Ishikawa (cell line): Measurements from ENCODE around the gene ADD1.

Experiments used
- CEBPB ChIP-seq: IDR thresholded peaks from 2 replicates; pipeline ENCODE4 v1.6.1; 2012
- CREB1 ChIP-seq: IDR thresholded peaks from 2 replicates; pipeline ENCODE4 v1.6.1; 2012; ENCODE audit warnings: low read depth
- EGR1 ChIP-seq: IDR thresholded peaks from 2 replicates; pipeline ENCODE4 v1.6.1; 2012
- EP300 ChIP-seq: IDR thresholded peaks from 2 replicates; pipeline ENCODE4 v1.6.1; 2012; ENCODE audit warnings: borderline replicate concordance
- FOXM1 ChIP-seq: IDR thresholded peaks from 2 replicates; pipeline ENCODE4 v1.6.1; 2012; ENCODE audit warnings: low read depth, borderline replicate concordance
- MAX ChIP-seq: IDR thresholded peaks from 2 replicates; pipeline ENCODE4 v1.6.1; 2012
- NFIC ChIP-seq: IDR thresholded peaks from 2 replicates; pipeline ENCODE4 v1.6.1; 2012
- RAD21 ChIP-seq: IDR thresholded peaks from 2 replicates; pipeline ENCODE4 v1.6.1; 2012; ENCODE audit warnings: low read depth
- REST ChIP-seq: IDR thresholded peaks from 2 replicates; pipeline ENCODE4 v1.6.1; 2012; ENCODE audit warnings: low read depth, mild to moderate bottlenecking
- TAF1 ChIP-seq: IDR thresholded peaks from 2 replicates; pipeline ENCODE4 v1.6.1; 2012; ENCODE audit warnings: low read depth, mild to moderate bottlenecking
- TCF12 ChIP-seq: IDR thresholded peaks from 2 replicates; pipeline ENCODE4 v1.6.1; 2012; ENCODE audit warnings: low read depth
- TEAD4 ChIP-seq: IDR thresholded peaks from 2 replicates; pipeline ENCODE4 v1.6.1; 2012
- USF1 ChIP-seq: IDR thresholded peaks from 2 replicates; pipeline ENCODE4 v1.6.1; 2012
- YY1 ChIP-seq: IDR thresholded peaks from 2 replicates; pipeline ENCODE4 v1.6.1; 2012; ENCODE audit warnings: low read depth
- ZBTB7A ChIP-seq: IDR thresholded peaks from 2 replicates; pipeline ENCODE4 v1.6.1; 2012; ENCODE audit warnings: low read depth

ADD1 gene

GRCh38 chr4:2931512-2932301 lies 88.1 kb downstream of the ADD1 start:
- no peak for TF ChIP-seq CREB1
- no peak for TF ChIP-seq CEBPB
- no peak for TF ChIP-seq EGR1
- TF ChIP-seq NFIC = no peak
- TF ChIP-seq FOXM1 = no peak
- no peak for TF ChIP-seq EP300
- no peak for TF ChIP-seq TAF1
- TF ChIP-seq MAX = no peak
- no peak for TF ChIP-seq USF1
- no peak for TF ChIP-seq TCF12
- TF ChIP-seq REST = no peak

GRCh38 chr4:2932321-2932950 lies 88.8 kb downstream of the ADD1 start:
- TF ChIP-seq TEAD4 = no peak
- no peak for TF ChIP-seq EP300
- no peak for TF ChIP-seq CEBPB

- TF ChIP-seq EP300 = no peak
- TF ChIP-seq RAD21 = no peak
- TF ChIP-seq EGR1 = no peak
- TF ChIP-seq TAF1 = no peak
- no peak for TF ChIP-seq MAX
- no peak for TF ChIP-seq TEAD4
- no peak for TF ChIP-seq YY1
- TF ChIP-seq ZBTB7A = no peak
- TF ChIP-seq CEBPB = no peak
- TF ChIP-seq TCF12 = no peak
- no peak for TF ChIP-seq REST
- TF ChIP-seq USF1 = no peak
- TF ChIP-seq CREB1 = no peak
- TF ChIP-seq NFIC = no peak
- no peak for TF ChIP-seq FOXM1
These were observed 89.4 kb downstream of the ADD1 start for GRCh38 chr4:2932951-2933565.

- TF ChIP-seq YY1 (no peak), ZBTB7A (peak; percentile 90; the same call in 1 of the 2 replicates)
These were observed 90.0 kb downstream of the ADD1 start for GRCh38 chr4:2933566-2934076.

GRCh38 chr4:2934077-2934812 lies 90.6 kb downstream of the ADD1 start:
- no peak for TF ChIP-seq YY1
- no peak for TF ChIP-seq FOXM1
- TF ChIP-seq NFIC = no peak
- peak; percentile 37; the same call in 1 of the 2 replicates for TF ChIP-seq EGR1
